IgD-negative memory B cell (primary cell): ENCODE measurements around the gene B3GNT7. TPM values are rescaled to one million over a fixed set of nuclear protein-coding genes. Genes with fewer than 3 reads are reported as not detected.

Source experiments
- H3K27ac Mint-ChIP-seq, 3 donors: one replicate each; pipeline ENCODE4 v1.8.0; 2020 to 2022; ENCODE audit warnings: mild to moderate bottlenecking in 3 of 3, mixed read lengths in 3 of 3, moderate library complexity in 1 of 3
- H3K27me3 Mint-ChIP-seq: one replicate; pipeline ENCODE4 v1.8.0; 2021; ENCODE audit warnings: mixed read lengths
- H3K36me3 Mint-ChIP-seq: one replicate; pipeline ENCODE4 v1.8.0; 2020; ENCODE audit warnings: mild to moderate bottlenecking, mixed read lengths
- H3K4me1 Mint-ChIP-seq, 3 donors: one replicate each; pipeline ENCODE4 v1.8.0; 2020 to 2022; ENCODE audit warnings: mixed read lengths in 3 of 3, mild to moderate bottlenecking in 1 of 3
- H3K4me3 Mint-ChIP-seq, 4 donors: one replicate each; pipeline ENCODE4 v1.8.0; 2020 to 2022; ENCODE audit warnings: mild to moderate bottlenecking in 4 of 4, mixed read lengths in 4 of 4, moderate library complexity in 3 of 4
- H3K9me3 Mint-ChIP-seq, 3 donors: one replicate each; pipeline ENCODE4 v1.8.0; 2020 to 2021; ENCODE audit warnings: mixed read lengths in 3 of 3, mild to moderate bottlenecking in 1 of 3
- polyA plus RNA-seq: library from polyadenylated mRNA; unstranded; fragments of 300-500 nt; fragmentation: Illumina TruSeq; gene quantifications from one replicate; pipeline ENCODE4 v1.2.3, GENCODE V29; 2021

B3GNT7 gene
- polyA plus RNA-seq, 1 donor from 2014 or later: 3.3 TPM

DNA sequence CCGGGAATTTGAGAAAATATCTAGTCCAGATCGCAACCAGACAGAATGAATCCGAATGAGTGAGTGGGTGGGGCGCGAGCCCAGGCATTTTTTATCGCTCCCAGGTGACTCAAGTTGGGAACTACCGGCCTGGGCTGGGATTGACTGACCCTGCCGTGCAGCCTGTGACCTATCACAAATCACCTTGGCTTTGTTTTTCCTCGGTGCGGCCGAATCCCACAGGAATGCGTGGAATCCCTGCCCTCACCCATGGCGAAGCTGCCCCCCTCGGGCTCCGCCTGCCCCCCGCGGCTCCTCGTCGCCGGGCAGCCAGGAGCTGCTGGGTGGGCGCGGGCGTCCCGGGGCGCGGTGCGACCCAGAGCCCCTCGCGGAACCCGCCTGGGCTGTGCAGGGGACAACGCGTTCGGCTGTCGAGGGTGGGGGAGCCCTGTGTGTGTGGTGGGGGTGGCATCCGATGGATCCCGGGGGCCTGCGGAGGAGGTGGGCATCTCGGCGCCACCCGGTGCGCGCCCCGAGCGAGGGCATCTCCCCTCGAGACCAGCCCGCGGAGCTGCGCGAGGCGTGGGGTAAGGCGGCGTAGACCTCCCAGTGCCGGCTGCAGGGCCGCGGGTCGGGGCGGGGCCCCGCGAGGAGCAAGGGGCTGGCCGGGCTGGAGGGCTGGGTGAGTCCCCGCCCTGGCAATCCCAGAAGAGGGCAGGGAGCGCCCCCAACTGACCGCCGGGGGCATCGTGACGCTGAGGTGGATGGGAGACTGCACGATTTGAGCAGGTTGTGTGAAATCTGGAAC lies 16.5 kb downstream of the B3GNT7 start:
- Mint-ChIP-seq H3K27ac (no peak overlapping the region), H3K9me3 (peaks cover 0 to 6% (median 4%) of the 10 kb centered on the region in 3 donors), H3K4me3 (peak overlapping the region; percentile 65 to 88 (median 74)), H3K27me3 (peaks cover 11% of the 10 kb centered on the region), H3K4me1 (peaks cover 2 to 10% (median 3%) of the 10 kb centered on the region in 3 donors), H3K36me3 (no peaks in the 10 kb centered on the region)

DNA sequence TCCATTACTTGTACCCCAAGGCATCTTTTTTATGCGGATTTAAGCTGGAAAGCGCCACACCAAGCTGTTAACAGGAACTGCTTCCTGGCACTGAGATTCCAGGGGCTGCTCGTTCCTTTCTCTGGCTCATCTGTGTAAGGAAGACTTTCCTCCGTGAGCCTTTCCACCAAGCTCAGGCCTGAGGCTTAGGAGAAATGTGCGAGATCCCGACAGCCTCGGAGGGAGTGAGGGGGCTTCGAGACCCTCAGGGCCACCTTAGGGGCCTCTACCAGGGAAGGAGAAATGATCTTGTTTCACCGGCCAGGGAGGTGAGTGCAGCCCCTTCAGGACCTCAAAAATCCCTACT lies 17.1 kb downstream of the B3GNT7 start:
- Mint-ChIP-seq H3K27me3 (peaks cover 11% of the 10 kb centered on the region), H3K27ac (no peak overlapping the region)

DNA sequence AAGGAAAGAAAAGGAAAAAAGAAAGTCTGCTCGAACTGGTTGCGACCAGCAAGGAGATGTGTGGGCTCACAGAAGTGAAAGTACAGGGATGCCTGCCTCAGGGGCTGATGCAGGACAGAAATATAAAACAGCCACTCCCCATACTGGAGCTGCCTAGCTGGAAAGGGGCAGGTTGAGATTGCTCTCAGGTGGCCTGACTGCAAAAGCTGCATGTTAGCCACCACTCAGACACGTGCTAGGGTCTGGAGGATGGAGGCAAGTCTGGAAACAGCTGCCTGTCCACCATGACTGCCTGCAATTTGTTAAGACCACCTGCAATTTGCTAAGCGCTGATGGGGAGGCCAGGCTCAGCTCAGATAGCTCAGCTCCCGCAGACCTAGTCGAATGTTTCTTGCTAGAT lies 17.9 kb downstream of the B3GNT7 start:
- Mint-ChIP-seq H3K4me1 (peaks cover 2 to 10% (median 3%) of the 10 kb centered on the region in 3 donors), H3K27ac (no peak overlapping the region), H3K9me3 (peaks cover 0 to 6% (median 4%) of the 10 kb centered on the region in 3 donors), H3K36me3 (no peaks in the 10 kb centered on the region), H3K27me3 (peaks cover 13% of the 10 kb centered on the region), H3K4me3 (no peak overlapping the region)

More for the DNA sequence above, 17.1 kb downstream of the B3GNT7 start:
- H3K36me3 Mint-ChIP-seq: no peaks in the 10 kb centered on the region
- peak overlapping the region in 2 of 4 donors; percentile 45 to 54 for H3K4me3 Mint-ChIP-seq
- peaks cover 0 to 6% (median 4%) of the 10 kb centered on the region in 3 donors for H3K9me3 Mint-ChIP-seq
- peaks cover 2 to 10% (median 3%) of the 10 kb centered on the region in 3 donors for H3K4me1 Mint-ChIP-seq

DNA sequence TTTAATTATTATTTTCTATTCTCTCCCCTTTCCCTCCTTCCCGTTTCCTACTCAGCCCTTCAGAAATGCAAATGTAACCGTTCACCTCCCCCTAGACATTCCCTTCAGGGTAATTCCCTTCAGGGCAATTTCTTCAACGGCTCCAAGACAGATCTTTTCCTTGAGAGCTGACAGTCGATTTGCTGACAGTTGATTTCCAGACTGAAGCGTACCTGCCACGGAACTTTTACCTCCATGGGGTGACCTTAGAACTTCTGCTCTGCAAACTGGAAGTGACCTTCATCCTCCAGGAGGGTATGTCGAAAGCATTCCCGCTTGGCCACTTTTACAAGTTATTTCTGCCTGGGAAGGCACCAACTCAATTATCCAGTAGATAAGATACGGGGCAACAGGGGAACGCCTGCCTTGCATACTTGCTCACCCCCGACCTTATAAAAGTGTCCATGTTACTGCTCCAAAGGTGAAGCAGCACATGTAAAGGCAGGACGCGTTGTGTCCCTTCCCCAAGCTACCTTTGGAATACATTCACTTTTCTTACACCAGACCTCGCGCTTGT lies 18.5 kb downstream of the B3GNT7 start:
- peaks cover 2 to 10% (median 3%) of the 10 kb centered on the region in 3 donors for H3K4me1 Mint-ChIP-seq
- H3K27me3 Mint-ChIP-seq: peaks cover 13% of the 10 kb centered on the region
- no peaks in the 10 kb centered on the region for H3K36me3 Mint-ChIP-seq
- H3K4me3 Mint-ChIP-seq: peak overlapping the region in 1 of 4 donors; percentile 23
- H3K9me3 Mint-ChIP-seq: peaks cover 0 to 6% (median 4%) of the 10 kb centered on the region in 3 donors
- H3K27ac Mint-ChIP-seq: no peak overlapping the region

DNA sequence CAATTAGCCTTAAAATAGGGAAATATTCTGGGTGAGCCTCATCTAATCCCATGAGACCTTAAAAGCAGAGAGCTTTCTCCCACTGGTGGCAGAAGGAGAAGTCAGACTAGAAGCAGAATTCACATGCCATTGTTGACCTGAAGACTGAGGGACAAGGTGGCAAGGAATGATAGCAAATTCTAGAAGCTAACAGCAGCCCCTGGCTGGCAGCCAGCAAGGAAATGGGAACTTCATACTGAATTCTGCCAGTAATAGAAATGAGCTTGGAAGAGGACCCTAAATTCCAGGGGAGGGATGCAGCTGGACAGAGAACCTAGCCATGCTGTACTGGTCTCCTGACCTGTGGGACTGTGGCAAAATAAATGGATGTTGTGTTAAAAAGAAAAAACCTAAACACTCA lies 19.5 kb downstream of the B3GNT7 start:
- Mint-ChIP-seq H3K27ac (no peak overlapping the region), H3K4me3 (no peak overlapping the region), H3K4me1 (peaks cover 2 to 10% (median 3%) of the 10 kb centered on the region in 3 donors), H3K27me3 (peaks cover 13% of the 10 kb centered on the region), H3K9me3 (peaks cover 0 to 6% (median 4%) of the 10 kb centered on the region in 3 donors), H3K36me3 (no peaks in the 10 kb centered on the region)

DNA sequence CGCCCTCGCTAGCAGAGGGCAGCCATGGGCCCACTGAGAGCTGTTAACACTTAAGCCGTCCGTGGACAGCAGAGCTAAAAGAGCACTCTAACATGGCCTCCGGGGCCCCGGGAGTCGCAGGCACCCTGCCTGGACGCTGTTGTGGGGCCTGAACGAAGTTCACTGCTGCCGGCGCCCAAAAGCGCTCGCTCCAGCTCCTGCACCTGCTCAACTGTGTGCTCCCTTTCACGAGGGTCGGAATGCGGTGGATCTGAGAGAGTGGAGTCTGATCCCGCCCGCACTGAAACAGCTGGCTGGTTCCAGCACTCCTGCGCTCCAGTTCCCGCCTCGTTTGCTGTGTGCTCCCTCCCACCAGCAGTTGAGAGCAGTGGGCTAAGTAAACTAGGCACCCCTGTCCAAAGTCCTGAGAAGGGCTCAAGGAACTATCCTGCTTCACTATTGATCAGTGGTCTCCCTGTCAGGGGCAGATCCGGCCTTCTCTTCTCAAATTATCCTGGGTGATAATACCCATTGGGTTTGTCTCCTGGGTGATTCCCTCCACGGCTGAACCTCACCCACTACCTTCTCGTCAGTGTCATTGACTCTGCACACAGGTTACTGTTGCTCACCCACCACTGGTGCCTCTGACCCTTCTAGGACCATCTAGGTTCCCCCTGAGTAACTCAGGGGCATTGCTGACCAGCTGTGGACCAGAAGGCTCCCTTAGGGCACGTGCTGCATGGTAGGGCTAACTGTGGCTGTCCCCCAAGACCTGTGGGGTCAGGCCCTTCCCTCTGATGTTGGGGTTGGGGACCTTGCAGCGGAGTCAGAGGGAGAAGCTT lies 23.5 kb downstream of the B3GNT7 start:
- Mint-ChIP-seq H3K9me3 (no peaks in the 10 kb centered on the region), H3K4me3 (no peak overlapping the region), H3K36me3 (no peaks in the 10 kb centered on the region), H3K27ac (peak overlapping the region in 1 of 3 donors; percentile 57), H3K4me1 (peaks cover 0 to 1% (median 0%) of the 10 kb centered on the region in 3 donors), H3K27me3 (peaks cover 4% of the 10 kb centered on the region)

DNA sequence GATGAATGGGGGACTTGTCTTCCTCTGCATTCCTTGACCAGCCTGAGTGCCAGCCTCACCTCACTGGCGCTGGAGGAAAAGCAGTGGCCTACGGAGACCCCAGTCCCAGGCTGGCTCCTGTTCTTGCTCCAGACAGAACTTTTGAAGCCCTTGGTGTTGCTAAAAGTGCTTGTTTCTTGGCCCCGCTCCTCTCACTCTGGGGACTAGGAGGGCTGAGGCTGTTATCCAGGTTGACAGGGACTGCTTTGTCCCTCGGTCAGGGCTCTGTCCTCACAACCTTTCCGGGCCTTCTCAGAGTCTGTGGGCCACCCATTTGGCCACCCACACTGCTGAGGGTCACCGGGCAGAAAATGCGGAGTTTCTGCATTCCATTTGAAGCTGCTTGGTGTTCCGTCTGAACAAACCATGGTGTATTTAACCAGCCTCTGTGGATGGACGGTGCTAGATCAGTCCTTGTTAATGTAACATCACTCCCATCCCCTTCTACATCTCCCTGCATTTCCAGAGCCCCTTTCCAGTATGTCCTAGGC lies 25.6 kb downstream of the B3GNT7 start:
- no peaks in the 10 kb centered on the region for H3K36me3 Mint-ChIP-seq
- no peaks in the 10 kb centered on the region for H3K9me3 Mint-ChIP-seq
- peaks cover 4% of the 10 kb centered on the region for H3K27me3 Mint-ChIP-seq
- H3K4me3 Mint-ChIP-seq: no peak overlapping the region
- peaks cover 0 to 1% (median 0%) of the 10 kb centered on the region in 3 donors for H3K4me1 Mint-ChIP-seq
- H3K27ac Mint-ChIP-seq: no peak overlapping the region

DNA sequence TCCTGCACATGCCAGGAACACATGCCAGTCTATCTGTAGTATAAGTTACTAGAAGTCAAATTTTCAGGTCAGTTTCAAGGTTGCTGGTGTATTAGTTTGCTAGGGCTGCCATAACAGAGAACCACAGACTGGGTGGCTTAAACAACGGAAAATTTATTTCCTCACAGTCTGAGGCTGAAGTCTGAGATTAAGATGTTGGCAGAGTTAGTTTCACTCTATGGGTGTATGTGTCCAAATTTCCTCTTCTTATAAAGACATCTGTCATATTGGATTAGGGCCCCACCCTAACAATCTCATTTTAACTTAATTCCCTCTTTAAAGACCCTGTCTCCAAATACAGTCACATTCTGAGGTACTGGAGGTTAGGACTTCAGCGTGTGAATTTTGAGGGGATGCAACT lies 26.5 kb downstream of the B3GNT7 start:
- H3K36me3 Mint-ChIP-seq: no peaks in the 10 kb centered on the region
- no peak overlapping the region for H3K4me3 Mint-ChIP-seq
- H3K4me1 Mint-ChIP-seq: peaks cover 0 to 1% (median 0%) of the 10 kb centered on the region in 3 donors
- H3K27me3 Mint-ChIP-seq: peaks cover 3% of the 10 kb centered on the region
- H3K9me3 Mint-ChIP-seq: no peaks in the 10 kb centered on the region
- H3K27ac Mint-ChIP-seq: no peak overlapping the region

DNA sequence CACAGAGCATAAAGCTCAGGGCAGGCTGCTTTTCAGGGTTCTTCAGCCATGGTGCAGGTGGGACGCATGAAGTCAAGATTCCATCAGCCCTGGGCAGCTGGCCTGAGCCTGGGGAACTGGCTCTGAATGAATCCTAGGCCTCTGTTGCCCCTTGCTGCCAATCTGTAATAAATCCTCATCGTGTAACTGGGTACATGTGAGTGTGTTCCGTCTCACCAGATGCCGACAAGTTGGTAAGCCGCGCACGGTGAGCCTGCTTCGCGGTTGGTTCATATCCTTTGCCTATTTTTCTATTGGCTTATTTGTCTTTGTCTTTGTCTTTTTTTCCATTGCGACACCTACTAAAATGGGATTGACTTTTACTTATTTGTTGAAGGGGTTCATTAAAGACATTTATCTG lies 27.7 kb downstream of the B3GNT7 start:
- Mint-ChIP-seq H3K36me3 (no peaks in the 10 kb centered on the region), H3K27me3 (no peaks in the 10 kb centered on the region), H3K4me3 (no peak overlapping the region), H3K4me1 (peaks cover 0 to 1% (median 0%) of the 10 kb centered on the region in 3 donors), H3K9me3 (no peaks in the 10 kb centered on the region), H3K27ac (no peak overlapping the region)

DNA sequence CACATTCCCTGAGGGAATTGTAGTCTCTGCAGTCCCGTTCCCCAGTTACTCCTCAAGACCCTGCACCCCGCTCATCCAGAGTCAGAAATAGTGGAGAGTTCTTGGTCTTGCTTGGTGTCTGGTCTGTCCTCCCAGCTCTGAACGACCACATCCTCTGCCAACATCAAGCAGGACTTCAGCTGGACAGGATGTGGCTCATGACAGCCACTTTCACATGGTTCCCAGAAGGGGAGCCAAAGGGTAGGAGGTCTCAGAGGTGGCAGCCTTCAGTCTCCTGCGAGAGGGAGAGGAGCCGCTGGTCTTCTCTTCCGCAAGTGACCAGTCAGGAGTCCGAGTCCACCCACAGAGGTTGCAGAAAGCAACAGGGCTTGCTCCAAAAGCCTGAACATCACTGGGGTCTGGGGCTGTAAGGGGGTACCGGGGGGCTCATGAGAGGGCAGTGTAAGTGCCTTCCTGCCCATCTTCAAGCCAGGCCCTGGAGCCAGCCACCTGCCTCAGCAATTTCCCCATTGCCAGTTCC lies 29.8 kb downstream of the B3GNT7 start:
- peaks cover 0 to 1% (median under 1%) of the 10 kb centered on the region in 3 donors for H3K9me3 Mint-ChIP-seq
- H3K27me3 Mint-ChIP-seq: no peaks in the 10 kb centered on the region
- peaks cover 0 to 1% (median 0%) of the 10 kb centered on the region in 3 donors for H3K4me1 Mint-ChIP-seq
- peak overlapping the region in 1 of 3 donors; percentile 97 for H3K27ac Mint-ChIP-seq
- H3K4me3 Mint-ChIP-seq: no peak overlapping the region
- H3K36me3 Mint-ChIP-seq: no peaks in the 10 kb centered on the region

DNA sequence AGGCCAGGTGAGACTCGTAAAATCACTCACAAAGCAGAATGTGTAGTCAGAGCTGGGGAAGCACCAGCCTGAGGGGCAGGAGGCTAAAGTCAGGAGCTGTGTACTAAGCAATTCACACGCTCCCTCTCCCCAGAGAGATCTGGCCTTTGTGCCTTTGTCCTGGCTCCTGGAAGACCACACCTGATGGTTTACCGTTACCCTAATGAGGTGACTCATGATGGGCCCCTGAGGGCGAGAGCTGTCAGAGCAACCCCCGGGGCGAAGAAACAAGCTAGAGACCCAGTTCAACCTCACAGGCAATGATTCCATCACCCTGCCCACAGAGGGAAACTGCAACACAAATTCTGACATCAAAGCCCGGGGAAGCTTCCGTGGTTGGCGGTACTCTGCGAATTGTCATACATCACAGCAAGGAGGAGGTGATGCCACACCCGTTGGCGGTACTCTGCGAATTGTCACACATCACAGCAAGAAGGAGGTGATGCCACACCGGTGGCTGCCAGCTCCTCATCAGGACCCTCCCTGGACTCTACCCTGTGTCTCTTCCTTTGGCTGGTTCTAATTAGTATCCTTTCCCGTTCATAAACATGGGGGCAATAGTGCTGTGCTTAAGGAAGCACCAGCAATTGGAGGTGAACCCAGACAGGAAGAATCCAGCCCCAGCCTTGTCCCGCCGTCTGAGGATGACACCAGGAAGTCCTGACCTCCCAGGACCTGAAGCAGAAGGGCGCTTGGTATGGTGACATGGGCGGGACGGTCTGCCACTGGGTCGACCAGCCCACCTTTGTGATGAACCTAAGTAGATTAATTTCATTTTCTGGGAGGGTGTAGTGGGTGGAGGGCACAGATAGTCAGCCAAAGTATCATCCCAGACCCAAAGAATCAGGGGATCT lies 30.5 kb downstream of the B3GNT7 start:
- no peaks in the 10 kb centered on the region for H3K36me3 Mint-ChIP-seq
- peaks cover 1 to 7% (median 2%) of the 10 kb centered on the region in 3 donors for H3K9me3 Mint-ChIP-seq
- peak overlapping the region in 1 of 3 donors; percentile 97 for H3K27ac Mint-ChIP-seq
- H3K4me3 Mint-ChIP-seq: peak overlapping the region in 1 of 4 donors; percentile 63
- peaks cover 0 to 1% (median 0%) of the 10 kb centered on the region in 3 donors for H3K4me1 Mint-ChIP-seq
- H3K27me3 Mint-ChIP-seq: no peaks in the 10 kb centered on the region

DNA sequence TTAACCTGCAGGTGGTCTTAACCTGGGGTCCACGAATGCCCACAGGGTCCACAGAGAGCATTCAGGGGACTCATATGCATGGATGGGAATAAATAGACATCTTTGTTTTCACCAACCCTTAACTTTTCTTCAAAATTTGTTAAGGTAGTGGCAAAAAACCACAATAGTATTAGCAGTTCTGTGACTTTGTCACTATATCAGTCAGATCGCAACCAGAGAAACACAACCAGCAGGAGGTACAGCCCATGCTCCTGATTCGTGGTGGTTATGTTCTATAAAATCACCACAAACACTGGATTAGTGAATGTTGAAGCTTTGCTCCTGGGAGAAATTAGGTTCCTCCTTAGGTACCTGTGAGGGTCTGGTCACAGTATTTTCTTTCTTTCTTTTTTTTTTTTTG lies 31.6 kb downstream of the B3GNT7 start:
- Mint-ChIP-seq H3K27ac (no peak overlapping the region), H3K36me3 (no peaks in the 10 kb centered on the region), H3K4me3 (no peak overlapping the region), H3K9me3 (peaks cover 5 to 18% (median 12%) of the 10 kb centered on the region in 3 donors), H3K4me1 (peaks cover 0 to 1% (median 0%) of the 10 kb centered on the region in 3 donors), H3K27me3 (no peaks in the 10 kb centered on the region)

DNA sequence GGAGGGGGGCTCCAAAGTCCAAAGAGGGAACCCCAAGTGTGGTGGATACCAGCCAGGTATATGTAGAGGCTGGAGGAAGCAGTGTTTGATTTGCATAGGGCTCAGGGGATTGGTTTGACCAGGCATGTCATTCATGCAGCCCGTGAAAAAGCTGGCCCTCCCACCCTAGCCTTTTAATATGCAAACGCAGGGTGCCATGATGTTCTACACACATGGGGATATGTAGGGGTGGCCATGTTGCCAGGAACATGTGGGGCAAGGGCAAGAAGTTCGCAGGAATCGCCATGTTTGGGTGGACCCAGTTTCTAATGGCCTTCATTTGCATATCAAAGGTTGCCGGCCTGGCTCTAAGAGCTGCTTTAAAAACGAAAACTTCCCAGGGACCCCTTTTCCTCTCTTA lies 33.6 kb downstream of the B3GNT7 start:
- no peaks in the 10 kb centered on the region for H3K36me3 Mint-ChIP-seq
- H3K4me1 Mint-ChIP-seq: peaks cover 0 to 2% (median 1%) of the 10 kb centered on the region in 3 donors
- H3K27ac Mint-ChIP-seq: no peak overlapping the region
- H3K27me3 Mint-ChIP-seq: no peaks in the 10 kb centered on the region
- H3K4me3 Mint-ChIP-seq: no peak overlapping the region
- peaks cover 5 to 18% (median 12%) of the 10 kb centered on the region in 3 donors for H3K9me3 Mint-ChIP-seq

DNA sequence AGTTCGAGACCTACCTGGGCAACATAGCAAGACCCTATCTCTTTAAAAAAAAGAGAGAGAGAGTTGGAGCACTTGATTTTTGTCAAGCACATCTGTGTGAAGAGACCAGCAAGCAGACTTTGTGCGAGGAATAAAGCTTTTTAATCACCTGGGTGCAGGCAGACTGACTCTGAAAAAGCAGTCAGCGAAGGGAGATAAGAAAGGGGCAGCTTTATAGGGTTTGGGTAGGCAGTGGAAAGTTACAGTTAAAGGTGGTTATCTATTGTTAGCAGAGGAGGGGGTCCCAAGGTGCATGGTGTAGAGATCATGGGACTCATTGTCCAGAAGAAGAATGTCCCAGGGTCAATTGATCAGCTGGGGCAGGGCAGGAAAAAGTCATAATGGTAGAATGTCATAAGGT lies 34.4 kb downstream of the B3GNT7 start:
- Mint-ChIP-seq H3K9me3 (peaks cover 5 to 18% (median 12%) of the 10 kb centered on the region in 3 donors), H3K27me3 (no peaks in the 10 kb centered on the region), H3K4me1 (peaks cover 0 to 2% (median 1%) of the 10 kb centered on the region in 3 donors), H3K4me3 (no peak overlapping the region), H3K27ac (no peak overlapping the region), H3K36me3 (no peaks in the 10 kb centered on the region)
